D721Med (cell line): Measurements from ENCODE around the gene CDCA3.
A peak's percentile ranks its signal among the peaks of the same experiment; 100 is the strongest.
"Not testable (repeated sequence)": the region's sequence is repeated elsewhere in the genome, so short reads cannot be mapped to it uniquely, and the experiment has no call there.

Source experiments
- DNase-seq: peaks from one replicate; pipeline ENCODE4 v3.0.0; 2011; ENCODE audit warnings: low spot score; ENCODE audit not compliant: insufficient read length
- FAIRE-seq: peaks from 2 replicates; lab custom pipeline; 2011; peaks lifted over from hg19 to GRCh38; lab: Jason Lieb, UNC
- CTCF ChIP-seq: IDR thresholded peaks from 2 replicates; pipeline ENCODE4 v1.5.1; 2012; ENCODE audit warnings: mild to moderate bottlenecking, control low read depth; ENCODE audit not compliant: insufficient read depth; ENCODE audit errors: missing control alignments

The CDCA3 gene

GRCh38 chr12:6869049-6870021, 18.2 kb upstream of the CDCA3 start:
- peak; percentile 79 for DNase-seq
- TF ChIP-seq CTCF = peak; percentile 73

GRCh38 chr12:6868211-6869048, 17.3 kb upstream of the CDCA3 start:
- peak; percentile 27 for TF ChIP-seq CTCF
- DNase-seq (no peak), FAIRE-seq (no peak)

More at GRCh38 chr12:6869049-6870021, 18.2 kb upstream of the CDCA3 start:
- no peak for FAIRE-seq

- peak; percentile 91 for DNase-seq
- no peak for TF ChIP-seq CTCF
- FAIRE-seq = no peak
Measured at GRCh38 chr12:6867413-6868210, 16.5 kb upstream of the CDCA3 start, which contains the start of gene TPI1. Gene TPI1 (plus strand): TSS chr12:6867531. CDS start chr12:6867567, 36 bp downstream.

- TF ChIP-seq CTCF = no peak
- no peak for DNase-seq
- no peak for FAIRE-seq
Measured at GRCh38 chr12:6866920-6867412, 15.9 kb upstream of the CDCA3 start.

GRCh38 chr12:6866163-6866919, 15.3 kb upstream of the CDCA3 start:
- DNase-seq (no peak), FAIRE-seq (no peak)
- no peak for TF ChIP-seq CTCF

GRCh38 chr12:6865307-6865706, 14.2 kb upstream of the CDCA3 start:
- DNase-seq, FAIRE-seq: not testable (repeated sequence)
